ENCODE measurements around the gene JADE1. TPM values are rescaled to one million over a fixed set of nuclear protein-coding genes. Genes with fewer than 3 reads are reported as not detected.
A peak's percentile ranks its signal among the peaks of the same experiment; 100 is the strongest.

Gene JADE1
- total and polyA plus RNA-seq, 9 of the 15 experiments (the other 6 are each of a cell fraction or from before 2014, with no cell fraction given): 8.3 to 37.9 (median 24.4) TPM

GRCh38 chr4:128825226-128825625 is 15.7 kb downstream of the JADE1 start:
- peak; percentile 80 for FAIRE-seq
- ATAC-seq: peak; percentile 83
- Histone ChIP-seq H3K79me2 (ENCODE audit: control insufficient read depth, insufficient read depth, low read length) (peaks cover 98% of the 10 kb centered on the region), H3K4me1 (replicated peaks in 1 of 2; ENCODE audit: control insufficient read depth in 2 of 2, insufficient read depth in 2 of 2, low read length in 2 of 2) (peaks cover 12 to 24% of the 10 kb centered on the region in 2 experiments; a peak in 4 of 5 replicates), H3K9me3 (replicated peaks; ENCODE audit: control insufficient read depth, insufficient read depth, low read depth, low read length) (no peaks in the 10 kb centered on the region), H2AFZ (ENCODE audit: low read depth, low read length) (no peak overlapping the region), H3K27me3 (ENCODE audit: control insufficient read depth in 2 of 2, insufficient read depth in 2 of 2, low read length in 2 of 2) (no peaks in the 10 kb centered on the region), H3K9me1 (ENCODE audit: control insufficient read depth, insufficient read depth, low read length) (peaks cover 7% of the 10 kb centered on the region), H3K9ac (ENCODE audit: insufficient read depth in 1 of 2, low read depth in 2 of 2, low read length in 2 of 2) (no peak overlapping the region; a peak in 3 of 4 replicates), H4K20me1 (replicated peaks; ENCODE audit: control insufficient read depth, insufficient read depth, low read length) (peaks cover 34% of the 10 kb centered on the region), H3K4me2 (ENCODE audit: insufficient read depth, low read length) (peak overlapping the region; percentile 28), H3K4me3 (no peak overlapping the region), H3K36me3 (ENCODE audit: control insufficient read depth, insufficient read depth, low read length) (peaks cover 25% of the 10 kb centered on the region; the same call in 2 of the 3 replicates), H3K27ac (ENCODE audit: extremely low read depth, low read depth, low read length) (peak overlapping the region; percentile 39; the same call in 2 of the 3 replicates)
- ChIA-PET POLR2A (interaction anchor here (2.8 kb wide), 1 partner anchor 13 kb away, joined by 21 read pairs; no protein-coding TSS in a partner anchor), CTCF (ENCODE audit: low intra/inter-chr PET ratio) (no interaction called here)
- BruUV-seq (replicated peaks): no TSS peak
- 23% methylated on average over 7 of the region's 7 CpGs for WGBS (ENCODE audit: insufficient coverage, low coverage, missing lambda C conversion rate)
- DNase-seq (ENCODE audit: extremely low read depth in 1 of 4, low spot score in 3 of 4): peak in 2 of 4 experiments; percentile 52 to 71
- in situ Hi-C loops (cut with MboI) (no loop called here), intact Hi-C loops (cut with micrococcal nuclease) (no loop called here)
- TF ChIP-seq U2AF1 (optimal IDR thresholded peaks at IDR 0.05; ENCODE audit: low read depth, low read length): no peak
- TF ChIP-seq EHMT2 (IDR thresholded peaks at IDR 0.05): no peak
- peak; percentile 31 for TF ChIP-seq MEIS2 (IDR thresholded peaks at IDR 0.05; ENCODE audit: partially characterized antibody)
- no peak for TF ChIP-seq HOMEZ (CRISPR knock-in tag; IDR thresholded peaks at IDR 0.05)
- TF ChIP-seq FOXM1 (IDR thresholded peaks at IDR 0.05; ENCODE audit: low read depth): no peak
- TF ChIP-seq FOXM1 (CRISPR knock-in tag; IDR thresholded peaks at IDR 0.05; ENCODE audit: low read depth): no peak
- peak; percentile 22; the same call in 1 of the 2 replicates for TF ChIP-seq CREB1 (IDR thresholded peaks at IDR 0.05)
- no peak for TF ChIP-seq CREB1 (CRISPR knock-in tag; IDR thresholded peaks at IDR 0.05)
- TF ChIP-seq ZNF277 (CRISPR knock-in tag; IDR thresholded peaks at IDR 0.05; ENCODE audit: borderline replicate concordance): no peak
- no peak for TF ChIP-seq KLF6 (CRISPR knock-in tag; IDR thresholded peaks at IDR 0.05; ENCODE audit: borderline replicate concordance)
- no peak for TF ChIP-seq CEBPB (tag; IDR thresholded peaks at IDR 0.05)
- no peak for TF ChIP-seq E4F1 (CRISPR knock-in tag; IDR thresholded peaks at IDR 0.05; ENCODE audit: borderline replicate concordance)
- TF ChIP-seq RB1 (IDR thresholded peaks at IDR 0.05; ENCODE audit: low read depth): no peak
- TF ChIP-seq PRDM10 (IDR thresholded peaks at IDR 0.05; ENCODE audit: partially characterized antibody): no peak

Data from K562 (cell line).